ENCODE data around the gene TENT5A.

TENT5A gene

GRCh38 chr6:81753711-81754577 is 1.5 kb upstream of the TENT5A start:
- Histone ChIP-seq H3K9me3 (ENCODE audit: insufficient read depth, low read length) (no peaks in the 10 kb centered on the region), H3K4me2 (ENCODE audit: low read length) (peak overlapping the region; percentile 75), H3K4me3 (ENCODE audit: low read length) (peak overlapping the region; percentile 80), H3K4me1 (ENCODE audit: low read length) (peaks cover 27% of the 10 kb centered on the region), H3K9ac (ENCODE audit: low read length) (peak overlapping the region; percentile 93), H2AFZ (ENCODE audit: low read depth, low read length) (peak overlapping the region; percentile 78), H3K36me3 (replicated peaks; ENCODE audit: low read depth, low read length) (peaks cover 23% of the 10 kb centered on the region), H3K27ac (ENCODE audit: low read length) (peak overlapping the region; percentile 72), H3K27me3 (ENCODE audit: low read depth, low read length) (no peaks in the 10 kb centered on the region), H4K20me1 (ENCODE audit: insufficient read depth, low read length) (no peaks in the 10 kb centered on the region), H3K79me2 (ENCODE audit: low read length) (peaks cover 15% of the 10 kb centered on the region)
- TF ChIP-seq CTCF (IDR thresholded peaks at IDR 0.05; ENCODE audit: low read depth, low read length) (peak; percentile 91), EZH2phosphoT487 (IDR thresholded peaks at IDR 0.05; ENCODE audit: low read depth) (no peak)

GRCh38 chr6:81752921-81753710 is 635 bp upstream of the TENT5A start:
- H3K4me2 ChIP-seq (ENCODE audit: low read length), result peak overlapping the region; percentile 75
- peaks cover 24% of the 10 kb centered on the region for H3K36me3 ChIP-seq (replicated peaks; ENCODE audit: low read depth, low read length)
- no peaks in the 10 kb centered on the region for H3K27me3 ChIP-seq (ENCODE audit: low read depth, low read length)
- peak overlapping the region; percentile 78 for H2AFZ ChIP-seq (ENCODE audit: low read depth, low read length)
- peak overlapping the region; percentile 93 for H3K9ac ChIP-seq (ENCODE audit: low read length)
- peak overlapping the region; percentile 72 for H3K27ac ChIP-seq (ENCODE audit: low read length)
- no peak for TF ChIP-seq CTCF (IDR thresholded peaks at IDR 0.05; ENCODE audit: low read depth, low read length)
- TF ChIP-seq EZH2phosphoT487 (IDR thresholded peaks at IDR 0.05; ENCODE audit: low read depth), result no peak
- H3K4me3 ChIP-seq (ENCODE audit: low read length), result peak overlapping the region; percentile 80
- peaks cover 27% of the 10 kb centered on the region for H3K4me1 ChIP-seq (ENCODE audit: low read length)
- peaks cover 15% of the 10 kb centered on the region for H3K79me2 ChIP-seq (ENCODE audit: low read length)
- H3K9me3 ChIP-seq (ENCODE audit: insufficient read depth, low read length), result no peaks in the 10 kb centered on the region
- H4K20me1 ChIP-seq (ENCODE audit: insufficient read depth, low read length), result no peaks in the 10 kb centered on the region

- Histone ChIP-seq H3K79me2 (ENCODE audit: low read length) (peaks cover 15% of the 10 kb centered on the region), H3K4me1 (ENCODE audit: low read length) (peaks cover 18% of the 10 kb centered on the region), H2AFZ (ENCODE audit: low read depth, low read length) (peak overlapping the region; percentile 78; the same call in 1 of the 2 replicates), H3K4me3 (ENCODE audit: low read length) (peak overlapping the region; percentile 80), H3K9me3 (ENCODE audit: insufficient read depth, low read length) (no peaks in the 10 kb centered on the region), H3K27ac (ENCODE audit: low read length) (0 out of 2 replicates have a peak overlapping the region, but pooled peaks have one; percentile 72), H3K9ac (ENCODE audit: low read length) (peak overlapping the region; percentile 93; the same call in 1 of the 2 replicates), H3K27me3 (ENCODE audit: low read depth, low read length) (no peaks in the 10 kb centered on the region), H3K4me2 (ENCODE audit: low read length) (peak overlapping the region; percentile 75), H4K20me1 (ENCODE audit: insufficient read depth, low read length) (no peaks in the 10 kb centered on the region), H3K36me3 (replicated peaks; ENCODE audit: low read depth, low read length) (peaks cover 33% of the 10 kb centered on the region)
- no peak for TF ChIP-seq CTCF (IDR thresholded peaks at IDR 0.05; ENCODE audit: low read depth, low read length)
- TF ChIP-seq EZH2phosphoT487 (IDR thresholded peaks at IDR 0.05; ENCODE audit: low read depth), result no peak
Measured at GRCh38 chr6:81751388-81752083, 945 bp downstream of the TENT5A start.

Data from OCI-LY3 (cell line).